Astrocyte (in vitro differentiated cells and primary cell): ENCODE results near the gene CCDC85A. TPM values are rescaled to one million over a fixed set of nuclear protein-coding genes. Genes with fewer than 3 reads are reported as not detected.

Source experiments
- DNase-seq: peaks from one replicate; pipeline ENCODE4 v3.0.0-alpha.2; 2010; ENCODE audit warnings: low read depth
- FAIRE-seq: peaks from 2 replicates; lab custom pipeline; 2011; peaks lifted over from hg19 to GRCh38; lab: Jason Lieb, UNC
- H2AFZ ChIP-seq: 2 replicates; pipeline ENCODE4 v1.6.0; 2012; ENCODE audit warnings: low read depth, low read length, inconsistent platforms
- H3K27ac ChIP-seq: 2 replicates; pipeline ENCODE4 v1.5.1; 2011; ENCODE audit warnings: low read depth, low read length, inconsistent platforms
- H3K27me3 ChIP-seq: 2 replicates; pipeline ENCODE4 v1.6.0; 2011; ENCODE audit warnings: low read length, inconsistent platforms; ENCODE audit not compliant: insufficient read depth
- H3K36me3 ChIP-seq: 2 replicates; pipeline ENCODE4 v1.5.1; 2011; ENCODE audit warnings: low read length, inconsistent platforms; ENCODE audit not compliant: insufficient read depth
- H3K4me1 ChIP-seq: 2 replicates; pipeline ENCODE4 v1.5.1; 2011; ENCODE audit warnings: low read length, inconsistent platforms; ENCODE audit not compliant: insufficient read depth
- H3K4me2 ChIP-seq: 2 replicates; pipeline ENCODE4 v1.6.0; 2012; ENCODE audit warnings: low read length, inconsistent platforms
- H3K4me3 ChIP-seq: 2 replicates; pipeline ENCODE4 v1.5.1; 2011; ENCODE audit warnings: low read depth, mild to moderate bottlenecking, low read length, inconsistent platforms; ENCODE audit not compliant: insufficient read depth
- H3K79me2 ChIP-seq: 2 replicates; pipeline ENCODE4 v1.6.0; 2012; ENCODE audit warnings: mild to moderate bottlenecking, low read length, inconsistent platforms; ENCODE audit not compliant: insufficient read depth
- H3K9ac ChIP-seq: 2 replicates; pipeline ENCODE4 v1.6.0; 2012; ENCODE audit warnings: mild to moderate bottlenecking, low read length, inconsistent platforms
- H3K9me3 ChIP-seq: 2 replicates; pipeline ENCODE4 v1.5.1; 2012; ENCODE audit warnings: low read depth, mild to moderate bottlenecking, low read length, inconsistent platforms; ENCODE audit not compliant: insufficient read depth
- H4K20me1 ChIP-seq: 2 replicates; pipeline ENCODE4 v1.6.0; 2012; ENCODE audit warnings: low read length, inconsistent platforms; ENCODE audit not compliant: insufficient read depth
- H3K27ac Mint-ChIP-seq: one replicate; pipeline ENCODE4 v1.8.0; 2021; ENCODE audit warnings: mild to moderate bottlenecking, mixed read lengths; ENCODE audit not compliant: unreplicated experiment
- H3K27me3 Mint-ChIP-seq: one replicate; pipeline ENCODE4 v1.8.0; 2021; ENCODE audit warnings: low read depth, mixed read lengths; ENCODE audit not compliant: unreplicated experiment
- H3K36me3 Mint-ChIP-seq: one replicate; pipeline ENCODE4 v1.8.0; 2021; ENCODE audit warnings: low read depth, mixed read lengths; ENCODE audit not compliant: unreplicated experiment
- H3K4me1 Mint-ChIP-seq: one replicate; pipeline ENCODE4 v1.8.0; 2021; ENCODE audit warnings: low read depth, mixed read lengths; ENCODE audit not compliant: unreplicated experiment
- H3K4me3 Mint-ChIP-seq: one replicate; pipeline ENCODE4 v1.8.0; 2021; ENCODE audit warnings: mild to moderate bottlenecking, moderate library complexity, mixed read lengths; ENCODE audit not compliant: unreplicated experiment
- H3K9me3 Mint-ChIP-seq: one replicate; pipeline ENCODE4 v1.8.0; 2021; ENCODE audit warnings: mild to moderate bottlenecking, mixed read lengths; ENCODE audit not compliant: unreplicated experiment
- EZH2 ChIP-seq: IDR thresholded peaks from 2 replicates; pipeline ENCODE4 v1.6.1; 2012; ENCODE audit warnings: mild to moderate bottlenecking, low read length, inconsistent platforms; ENCODE audit not compliant: insufficient read depth
- total RNA-seq: library from RNA; stranded (reverse); gene quantifications from 2 replicates; pipeline ENCODE4 v1.2.1, GENCODE V29; 2021
- TF ChIP-seq, protein P1 (sequence below): IDR thresholded peaks from 2 replicates; pipeline ENCODE4 v1.5.1; 2011; ENCODE audit warnings: low read depth, mild to moderate bottlenecking, inconsistent platforms, low read length, moderate library complexity; ENCODE audit not compliant: insufficient read depth

Gene CCDC85A
- total RNA-seq, 1 donor from 2014 or later: 8.9 TPM

- no peak for TF ChIP-seq EZH2
- TF ChIP-seq, protein P1, sequence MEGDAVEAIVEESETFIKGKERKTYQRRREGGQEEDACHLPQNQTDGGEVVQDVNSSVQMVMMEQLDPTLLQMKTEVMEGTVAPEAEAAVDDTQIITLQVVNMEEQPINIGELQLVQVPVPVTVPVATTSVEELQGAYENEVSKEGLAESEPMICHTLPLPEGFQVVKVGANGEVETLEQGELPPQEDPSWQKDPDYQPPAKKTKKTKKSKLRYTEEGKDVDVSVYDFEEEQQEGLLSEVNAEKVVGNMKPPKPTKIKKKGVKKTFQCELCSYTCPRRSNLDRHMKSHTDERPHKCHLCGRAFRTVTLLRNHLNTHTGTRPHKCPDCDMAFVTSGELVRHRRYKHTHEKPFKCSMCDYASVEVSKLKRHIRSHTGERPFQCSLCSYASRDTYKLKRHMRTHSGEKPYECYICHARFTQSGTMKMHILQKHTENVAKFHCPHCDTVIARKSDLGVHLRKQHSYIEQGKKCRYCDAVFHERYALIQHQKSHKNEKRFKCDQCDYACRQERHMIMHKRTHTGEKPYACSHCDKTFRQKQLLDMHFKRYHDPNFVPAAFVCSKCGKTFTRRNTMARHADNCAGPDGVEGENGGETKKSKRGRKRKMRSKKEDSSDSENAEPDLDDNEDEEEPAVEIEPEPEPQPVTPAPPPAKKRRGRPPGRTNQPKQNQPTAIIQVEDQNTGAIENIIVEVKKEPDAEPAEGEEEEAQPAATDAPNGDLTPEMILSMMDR: no peak
- H3K27ac ChIP-seq: no peak overlapping the region
- Mint-ChIP-seq H3K4me1 (peaks cover 16% of the 10 kb centered on the region), H3K36me3 (no peaks in the 10 kb centered on the region), H3K4me3 (no peak overlapping the region), H3K27ac (no peak overlapping the region), H3K9me3 (no peaks in the 10 kb centered on the region), H3K27me3 (no peaks in the 10 kb centered on the region)
- no peak overlapping the region for H3K4me3 ChIP-seq
- no peaks in the 10 kb centered on the region for H4K20me1 ChIP-seq
- H2AFZ ChIP-seq: no peak overlapping the region
- DNase-seq: peak; percentile 50
- H3K9me3 ChIP-seq: no peaks in the 10 kb centered on the region
- H3K9ac ChIP-seq: no peak overlapping the region
- H3K36me3 ChIP-seq: no peaks in the 10 kb centered on the region
- no peaks in the 10 kb centered on the region for H3K79me2 ChIP-seq
- no peaks in the 10 kb centered on the region for H3K4me1 ChIP-seq
- no peaks in the 10 kb centered on the region for H3K27me3 ChIP-seq
- H3K4me2 ChIP-seq: no peak overlapping the region
- FAIRE-seq: no peak
Observed at GRCh38 chr2:56369316-56369715, 185.5 kb downstream of the CCDC85A start.

DNA sequence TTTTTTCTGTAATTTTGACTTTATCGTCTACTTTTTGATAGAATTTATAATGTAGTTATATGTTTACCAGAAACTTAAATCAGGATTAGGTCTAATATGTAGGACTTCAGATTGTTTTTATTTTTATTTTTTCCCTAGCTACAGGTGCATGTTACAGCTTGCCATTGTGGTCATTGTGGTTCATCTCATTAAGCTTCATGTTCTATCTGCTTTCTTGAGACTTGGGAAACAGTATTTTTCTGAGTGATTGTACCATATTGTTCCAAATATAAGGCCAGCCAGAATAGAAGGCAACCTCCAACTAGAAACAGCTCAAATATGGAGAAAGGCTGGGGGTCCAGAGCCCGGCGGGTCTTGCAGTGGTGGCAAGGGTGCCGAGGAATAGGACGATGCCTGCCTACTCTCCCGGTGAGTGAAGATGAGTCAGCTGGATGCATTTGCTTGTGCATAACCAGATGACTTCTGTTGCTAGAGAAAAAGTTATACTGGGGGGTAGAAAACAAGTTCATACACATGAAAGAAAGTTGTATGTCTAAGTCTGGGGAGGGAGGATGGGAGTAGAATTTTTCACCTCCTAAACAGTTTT, 188.4 kb downstream of the CCDC85A start:
- no peak for FAIRE-seq
- Histone ChIP-seq H2AFZ (no peak overlapping the region), H3K4me1 (no peaks in the 10 kb centered on the region), H3K9me3 (no peaks in the 10 kb centered on the region), H3K27me3 (no peaks in the 10 kb centered on the region), H3K79me2 (no peaks in the 10 kb centered on the region), H4K20me1 (no peaks in the 10 kb centered on the region), H3K36me3 (no peaks in the 10 kb centered on the region), H3K27ac (no peak overlapping the region), H3K9ac (no peak overlapping the region), H3K4me3 (no peak overlapping the region), H3K4me2 (no peak overlapping the region)
- Mint-ChIP-seq H3K4me1 (peaks cover 21% of the 10 kb centered on the region), H3K27ac (peak overlapping the region; percentile 35), H3K4me3 (no peak overlapping the region), H3K36me3 (no peaks in the 10 kb centered on the region), H3K9me3 (no peaks in the 10 kb centered on the region), H3K27me3 (no peaks in the 10 kb centered on the region)
- DNase-seq: no peak
- TF ChIP-seq, protein P1: no peak

DNA sequence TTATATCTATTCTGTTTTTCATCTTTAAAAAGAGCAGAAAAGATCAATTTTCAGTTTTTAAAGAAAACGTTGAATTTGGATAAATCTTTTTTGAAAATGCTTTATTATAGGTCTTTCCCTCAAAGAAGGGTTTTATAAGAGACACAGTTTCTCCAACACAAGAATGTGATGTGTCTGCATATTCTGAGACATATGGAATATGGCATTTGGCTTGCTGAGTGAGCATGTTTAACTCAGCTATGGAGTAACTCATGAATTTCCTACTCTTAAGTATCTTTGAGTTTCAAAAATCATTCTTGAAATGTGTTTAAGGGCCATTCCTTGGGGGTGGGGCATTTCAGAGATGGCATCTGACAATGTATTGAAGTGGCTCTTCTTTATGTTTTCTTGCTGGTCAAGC, 191.5 kb downstream of the CCDC85A start:
- TF ChIP-seq EZH2: no peak
- TF ChIP-seq, protein P1: no peak
- FAIRE-seq (no peak), DNase-seq (no peak)
- no peaks in the 10 kb centered on the region for H3K36me3 Mint-ChIP-seq
- H3K79me2 ChIP-seq: no peaks in the 10 kb centered on the region
- H3K4me1 ChIP-seq: no peaks in the 10 kb centered on the region
- peaks cover 18% of the 10 kb centered on the region for H3K4me1 Mint-ChIP-seq
- H3K27me3 Mint-ChIP-seq: no peaks in the 10 kb centered on the region
- no peak overlapping the region for H3K9ac ChIP-seq
- no peak overlapping the region for H3K4me3 ChIP-seq
- no peak overlapping the region for H2AFZ ChIP-seq
- no peaks in the 10 kb centered on the region for H3K36me3 ChIP-seq
- no peak overlapping the region for H3K27ac Mint-ChIP-seq
- no peak overlapping the region for H3K4me2 ChIP-seq
- H3K27ac ChIP-seq: no peak overlapping the region
- H3K4me3 Mint-ChIP-seq: no peak overlapping the region
- no peaks in the 10 kb centered on the region for H4K20me1 ChIP-seq
- no peaks in the 10 kb centered on the region for H3K9me3 ChIP-seq
- H3K27me3 ChIP-seq: no peaks in the 10 kb centered on the region
- H3K9me3 Mint-ChIP-seq: no peaks in the 10 kb centered on the region
